Spinal cord (tissue), 10 donors: Measurements from ENCODE around the gene SEL1L2. TPM values are rescaled to one million over a fixed set of nuclear protein-coding genes. Genes with fewer than 3 reads are reported as not detected.

Experiments used
- DNase-seq, 6 donors: peaks; one replicate each; pipeline versions ENCODE4 v3.0.0 to v3.0.0-alpha.2; 2013 to 2015; ENCODE audit warnings: low spot score in 6 of 6, low read depth in 4 of 6
- H3K27ac ChIP-seq: one replicate; pipeline ENCODE4 v1.5.1; 2013; ENCODE audit warnings: low read depth, low read length, control low read depth
- H3K27me3 ChIP-seq: one replicate; pipeline ENCODE4 v1.6.1; 2013; ENCODE audit warnings: low read length; ENCODE audit not compliant: control insufficient read depth, insufficient read depth
- H3K36me3 ChIP-seq: one replicate; pipeline ENCODE4 v1.6.1; 2013; ENCODE audit warnings: low read length; ENCODE audit not compliant: control insufficient read depth, insufficient read depth
- H3K4me1 ChIP-seq: one replicate; pipeline ENCODE4 v1.6.1; 2013; ENCODE audit warnings: low read length; ENCODE audit not compliant: control insufficient read depth, insufficient read depth
- H3K4me3 ChIP-seq: one replicate; pipeline ENCODE4 v1.5.1; 2013; ENCODE audit warnings: low read depth, low read length, control low read depth
- H3K9me3 ChIP-seq: one replicate; pipeline ENCODE4 v1.6.1; 2013; ENCODE audit warnings: low read length; ENCODE audit not compliant: control insufficient read depth, insufficient read depth
- WGBS: methylation state at CpG from one replicate; pipeline ENCODE4 v1.1.5; 2013; ENCODE audit warnings: missing lambda C conversion rate; ENCODE audit not compliant: insufficient coverage; 5-methylcytosine and 5-hydroxymethylcytosine counted together
- polyA plus RNA-seq, 2 donors: library from polyadenylated mRNA; unstranded; fragments of 120-200 nt; gene quantifications; one replicate each; pipeline ENCODE4 v1.2.1, GENCODE V29; 2013; ENCODE audit not compliant: insufficient read length in 2 of 2
- total RNA-seq, 2 donors: library from RNA; depleted of rRNA in 1 of 2; stranded (reverse); fragments of 120-200 nt in 1 of 2; fragments of >200 nt in 1 of 2; gene quantifications; one replicate each; pipeline versions ENCODE4 v1.2.3 to v1.2.4, GENCODE V29; 2013 to 2014
- donor health status: healthy.

SEL1L2 gene
- total and polyA plus RNA-seq, 4 donors: 0.21 to 0.22 TPM; not detected in 2

GRCh38 chr20:13877793-13878192, 112.6 kb downstream of the SEL1L2 start:
- Histone ChIP-seq H3K4me3 (no peak overlapping the region), H3K4me1 (peaks cover 15% of the 10 kb centered on the region), H3K36me3 (no peaks in the 10 kb centered on the region), H3K27me3 (no peaks in the 10 kb centered on the region), H3K27ac (no peak overlapping the region), H3K9me3 (no peaks in the 10 kb centered on the region)
- DNase-seq: peak in 2 of 6 donors; percentile 58 to 69
- WGBS: 21% methylated on average over 3 of the region's 4 CpGs

GRCh38 chr20:13875265-13875811, 115.1 kb downstream of the SEL1L2 start:
- WGBS: no CpG with 5 or more reads among the region's 3 CpGs
- DNase-seq: no peak
- Histone ChIP-seq H3K27ac (no peak overlapping the region), H3K27me3 (no peaks in the 10 kb centered on the region), H3K4me1 (peaks cover 15% of the 10 kb centered on the region), H3K4me3 (no peak overlapping the region), H3K36me3 (no peaks in the 10 kb centered on the region), H3K9me3 (no peaks in the 10 kb centered on the region)

- no peaks in the 10 kb centered on the region for H3K9me3 ChIP-seq
- no peak overlapping the region for H3K4me3 ChIP-seq
- H3K27me3 ChIP-seq: no peaks in the 10 kb centered on the region
- peaks cover 15% of the 10 kb centered on the region for H3K4me1 ChIP-seq
- DNase-seq: peak in 2 of 6 donors; percentile 22 to 42
- 23% methylated on average over 4 of the region's 10 CpGs for WGBS
- H3K36me3 ChIP-seq: no peaks in the 10 kb centered on the region
- no peak overlapping the region for H3K27ac ChIP-seq
Measured at GRCh38 chr20:13874394-13875157, 115.8 kb downstream of the SEL1L2 start.

DNA sequence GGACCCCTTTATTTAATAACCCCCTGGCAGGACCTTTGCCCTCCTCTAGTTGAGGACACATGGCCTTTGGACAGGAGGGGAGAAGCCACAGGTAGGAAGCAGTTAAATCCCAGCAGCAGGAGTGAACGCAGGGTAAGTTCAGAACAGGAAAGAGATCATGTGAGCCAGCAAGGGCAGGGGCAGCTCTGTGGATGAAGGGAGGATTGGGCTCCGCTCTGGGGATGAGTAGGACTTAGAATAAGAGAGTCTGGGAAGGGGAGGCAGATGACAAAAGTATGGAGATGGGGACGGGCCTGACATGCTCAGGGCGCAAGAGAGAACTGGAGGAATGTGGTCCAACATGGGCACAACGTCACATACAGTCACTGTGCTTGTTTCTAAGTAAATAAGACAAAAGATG, 116.6 kb downstream of the SEL1L2 start:
- Histone ChIP-seq H3K36me3 (no peaks in the 10 kb centered on the region), H3K27ac (no peak overlapping the region), H3K4me3 (no peak overlapping the region), H3K27me3 (no peaks in the 10 kb centered on the region), H3K9me3 (no peaks in the 10 kb centered on the region), H3K4me1 (peaks cover 15% of the 10 kb centered on the region)
- 78% methylated on average over 5 of the region's 5 CpGs for WGBS
- DNase-seq: no peak

DNA sequence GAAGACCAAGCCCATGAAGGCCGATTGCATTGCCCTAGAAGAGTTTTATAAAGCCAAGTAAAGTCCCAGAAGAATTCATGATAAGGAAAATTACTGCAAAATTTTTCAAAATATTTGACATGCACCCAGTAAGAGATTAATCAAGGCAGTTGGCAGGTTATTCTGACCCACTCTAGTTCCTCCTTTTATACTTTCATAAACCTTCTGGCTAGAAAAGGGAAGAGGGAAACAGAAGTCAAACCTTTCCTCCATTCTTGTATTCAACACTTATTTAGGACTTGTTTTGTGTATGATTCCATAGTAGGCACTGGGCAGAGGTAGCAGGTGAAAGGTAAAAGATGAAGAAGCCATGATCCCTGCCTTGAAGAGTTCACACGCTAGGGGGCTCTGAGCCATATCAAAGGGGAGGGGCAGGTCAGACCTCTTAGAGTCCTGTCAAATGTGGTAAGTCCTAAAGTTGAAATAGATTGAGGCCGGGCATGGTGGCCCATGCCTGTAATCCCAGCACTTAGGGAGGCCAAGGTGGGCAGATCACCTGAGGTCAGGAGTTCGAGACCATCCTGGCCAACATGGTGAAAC, 120.2 kb downstream of the SEL1L2 start:
- DNase-seq: no peak
- Histone ChIP-seq H3K4me1 (peaks cover 6% of the 10 kb centered on the region), H3K27me3 (no peaks in the 10 kb centered on the region), H3K27ac (no peak overlapping the region), H3K4me3 (no peak overlapping the region), H3K9me3 (no peaks in the 10 kb centered on the region), H3K36me3 (no peaks in the 10 kb centered on the region)
- WGBS: 88% methylated on average over 3 of the region's 4 CpGs

DNA sequence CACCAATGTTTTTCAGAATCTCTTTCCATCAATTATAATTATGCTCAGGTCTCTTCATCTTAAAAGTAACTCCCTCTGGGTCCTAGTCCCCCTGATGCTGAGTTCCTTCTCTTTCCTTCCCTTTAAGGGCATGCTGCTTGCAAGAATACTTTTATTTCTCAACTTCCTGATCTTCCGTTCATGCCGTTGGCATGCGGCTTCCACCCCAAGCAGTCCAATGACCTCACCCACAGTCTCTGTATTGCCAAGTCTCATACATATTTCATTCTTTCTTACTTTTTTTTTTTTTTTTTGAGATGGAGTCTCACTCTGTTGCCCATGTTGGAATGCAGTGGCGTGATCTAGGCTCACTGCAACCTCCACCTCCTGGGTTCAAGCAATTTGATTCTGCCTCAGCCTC, 122.1 kb downstream of the SEL1L2 start:
- H3K36me3 ChIP-seq: no peaks in the 10 kb centered on the region
- no peak overlapping the region for H3K4me3 ChIP-seq
- no peaks in the 10 kb centered on the region for H3K9me3 ChIP-seq
- H3K4me1 ChIP-seq: no peaks in the 10 kb centered on the region
- WGBS: 97% methylated on average over 4 of the region's 4 CpGs
- H3K27me3 ChIP-seq: no peaks in the 10 kb centered on the region
- no peak overlapping the region for H3K27ac ChIP-seq
- no peak for DNase-seq

GRCh38 chr20:13865791-13866351, 124.5 kb downstream of the SEL1L2 start:
- H3K4me1 ChIP-seq: no peaks in the 10 kb centered on the region
- H3K36me3 ChIP-seq: no peaks in the 10 kb centered on the region
- no peaks in the 10 kb centered on the region for H3K27me3 ChIP-seq
- 41% methylated on average over 3 of the region's 5 CpGs for WGBS
- DNase-seq: peak in 2 of 6 donors; percentile 48 to 51
- H3K27ac ChIP-seq: no peak overlapping the region
- no peaks in the 10 kb centered on the region for H3K9me3 ChIP-seq
- no peak overlapping the region for H3K4me3 ChIP-seq

- no peaks in the 10 kb centered on the region for H3K36me3 ChIP-seq
- H3K27me3 ChIP-seq: no peaks in the 10 kb centered on the region
- H3K9me3 ChIP-seq: no peaks in the 10 kb centered on the region
- WGBS: 78% methylated on average over 2 of the region's 2 CpGs
- no peak for DNase-seq
- no peak overlapping the region for H3K27ac ChIP-seq
- H3K4me3 ChIP-seq: no peak overlapping the region
- no peaks in the 10 kb centered on the region for H3K4me1 ChIP-seq
Measured at GRCh38 chr20:13865156-13865555, 125.3 kb downstream of the SEL1L2 start.

GRCh38 chr20:13863244-13863643, 127.2 kb downstream of the SEL1L2 start:
- Histone ChIP-seq H3K4me3 (no peak overlapping the region), H3K4me1 (no peaks in the 10 kb centered on the region), H3K9me3 (no peaks in the 10 kb centered on the region), H3K27ac (no peak overlapping the region), H3K36me3 (no peaks in the 10 kb centered on the region), H3K27me3 (no peaks in the 10 kb centered on the region)
- no peak for DNase-seq
- WGBS: 100% methylated on average over 1 of the region's 1 CpG
